NCI-H1694 (cell line): ENCODE results near the gene NCAPG2.
"Not testable (repeated sequence)": the region's sequence is repeated elsewhere in the genome, so short reads cannot be mapped to it uniquely, and the experiment has no call there.

ENCODE experiments used
- DNase-seq: peaks from one replicate; lab custom pipeline; 2025; lab: John Stamatoyannopoulos, UW

The NCAPG2 gene

DNA sequence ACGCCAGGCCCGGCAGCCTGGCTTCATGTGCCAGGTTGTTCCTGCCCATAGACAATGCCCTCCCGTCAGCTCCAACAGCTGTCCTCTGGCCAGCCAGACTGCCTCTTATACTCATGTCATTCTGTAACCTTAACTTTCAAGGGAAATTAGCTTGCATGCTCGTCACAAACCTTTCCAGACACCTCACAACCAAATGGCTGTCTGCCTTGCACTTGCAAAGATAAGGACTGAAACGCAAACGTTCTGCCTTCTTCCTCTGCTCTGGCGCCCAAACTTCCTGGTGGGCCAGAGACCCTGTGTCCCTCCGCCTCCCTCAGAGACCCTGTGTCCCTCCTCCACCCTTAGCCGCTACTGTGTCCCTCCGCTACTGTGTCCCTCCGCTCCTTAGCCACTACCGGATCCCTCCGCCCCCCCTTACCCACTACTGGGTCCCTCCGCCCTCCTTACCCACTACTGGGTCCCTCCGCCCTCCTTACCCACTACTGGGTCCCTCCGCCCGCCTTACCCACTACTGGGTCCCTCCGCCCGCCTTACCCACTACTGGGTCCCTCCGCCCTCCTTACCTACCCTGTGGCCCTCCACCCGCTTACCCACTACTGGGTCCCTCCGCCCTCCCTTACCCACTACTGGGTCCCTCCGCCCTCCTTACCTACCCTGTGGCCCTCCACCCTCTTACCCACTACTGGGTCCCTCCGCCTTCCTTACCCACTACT lies 37.5 kb downstream of the NCAPG2 start:
- DNase-seq, result not testable (repeated sequence)

DNA sequence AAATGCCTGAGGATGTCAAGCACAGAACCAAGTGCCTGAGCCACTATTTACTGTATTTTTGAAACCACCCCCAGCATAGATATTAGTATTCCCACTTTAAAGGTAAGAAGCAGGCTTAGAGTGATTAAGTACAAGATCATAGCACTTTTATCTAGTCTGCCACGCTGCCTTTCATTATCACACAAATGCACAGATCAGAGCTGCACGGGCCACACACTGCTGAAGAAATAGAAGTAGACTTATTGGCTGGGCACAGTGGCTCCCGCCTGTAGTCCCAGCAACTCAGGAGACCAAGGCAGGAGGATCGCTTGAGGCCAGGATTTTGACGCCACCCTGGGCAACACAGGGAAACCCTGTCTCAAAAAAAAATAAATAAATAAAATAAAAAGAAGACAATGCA lies 38.2 kb downstream of the NCAPG2 start:
- no peak for DNase-seq

DNA sequence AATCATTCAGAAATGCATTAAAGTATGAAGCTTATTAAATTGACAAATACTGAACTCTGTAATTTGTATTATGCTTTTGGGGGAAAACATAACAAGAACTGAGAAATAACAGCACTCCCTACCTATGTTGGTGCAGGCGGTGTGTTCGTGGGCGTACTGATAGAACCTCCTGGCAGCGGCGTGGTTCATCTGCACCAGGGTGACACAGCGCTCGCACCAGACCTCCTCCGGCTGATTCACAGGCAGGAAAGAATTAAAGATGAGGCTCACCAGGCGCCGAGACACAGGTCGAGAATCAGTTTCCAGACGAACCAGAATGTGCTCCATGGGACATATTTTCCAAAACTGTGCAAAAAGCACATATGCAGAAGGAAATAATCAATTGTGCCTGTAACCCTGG lies 40.2 kb downstream of the NCAPG2 start:
- DNase-seq, result no peak

DNA sequence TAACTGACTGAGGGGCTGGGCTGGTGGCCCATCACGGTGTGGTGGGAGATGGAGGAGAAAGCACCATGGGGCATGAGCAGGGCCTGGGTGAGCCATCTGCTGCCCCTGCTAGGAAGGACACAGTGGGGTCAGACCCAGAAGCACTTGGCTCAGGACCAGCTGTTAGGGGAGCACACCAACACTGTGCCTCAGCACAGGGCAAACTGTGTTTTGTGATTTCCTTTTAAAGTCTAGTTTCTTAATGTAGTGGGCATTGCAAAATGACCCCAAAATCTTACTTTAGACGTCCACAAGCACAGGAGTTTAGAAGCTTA lies 41.2 kb downstream of the NCAPG2 start:
- DNase-seq, result no peak

DNA sequence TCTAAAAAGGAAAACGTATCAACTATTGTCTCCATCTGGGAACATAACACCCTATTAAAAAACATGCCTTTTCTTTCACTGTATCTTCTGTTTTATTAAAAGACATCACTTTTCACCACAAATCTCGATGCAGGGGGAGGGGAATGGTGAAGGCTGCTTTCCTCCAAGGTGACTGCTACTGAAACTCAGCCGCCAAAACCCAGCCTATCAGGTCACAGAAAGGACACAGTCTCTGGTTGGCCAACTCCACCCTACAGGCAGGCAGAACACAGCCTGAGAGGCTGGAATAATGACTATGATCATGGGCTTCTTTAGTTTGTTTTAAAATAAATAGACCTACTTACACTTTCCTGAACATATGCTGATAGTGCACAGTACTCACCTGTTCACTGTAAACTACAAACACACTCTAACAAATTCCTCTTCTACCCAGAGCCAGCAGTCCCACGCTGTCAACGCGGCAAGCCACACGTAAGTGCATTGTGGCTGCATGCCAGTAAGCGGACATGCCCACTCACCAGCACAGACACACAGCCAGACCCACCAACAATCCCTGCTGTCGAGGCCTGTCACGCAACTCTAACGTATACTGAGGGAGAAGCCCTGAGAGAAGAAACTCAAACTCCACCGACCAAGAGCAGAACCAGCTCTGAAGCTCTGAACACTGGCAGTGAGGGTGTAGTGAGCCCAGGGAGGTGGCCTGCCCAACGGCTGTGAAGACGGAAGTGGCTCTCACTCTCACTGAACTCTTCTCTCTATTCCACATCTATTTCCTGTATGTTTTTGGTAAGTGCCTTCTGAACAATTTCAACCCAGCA lies 41.8 kb downstream of the NCAPG2 start:
- DNase-seq, result no peak

DNA sequence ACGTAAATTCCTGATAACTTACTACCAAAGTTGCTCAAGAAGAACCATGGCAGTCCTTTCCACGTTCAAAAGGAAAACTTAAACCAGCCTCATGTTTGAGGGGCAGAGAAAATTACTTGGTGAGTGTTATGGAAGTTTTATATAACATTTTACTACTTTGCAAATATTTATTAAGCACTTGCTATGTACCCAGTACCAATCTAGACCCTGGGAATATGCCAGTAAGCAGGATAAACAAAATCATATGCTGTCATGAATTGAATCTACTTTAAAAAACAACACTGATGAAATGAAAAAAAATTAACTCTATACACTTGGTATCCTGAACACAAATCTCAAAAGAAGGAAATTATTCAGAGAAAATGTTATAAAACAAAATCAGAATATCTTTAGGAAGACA lies 46.1 kb downstream of the NCAPG2 start:
- DNase-seq, result no peak

DNA sequence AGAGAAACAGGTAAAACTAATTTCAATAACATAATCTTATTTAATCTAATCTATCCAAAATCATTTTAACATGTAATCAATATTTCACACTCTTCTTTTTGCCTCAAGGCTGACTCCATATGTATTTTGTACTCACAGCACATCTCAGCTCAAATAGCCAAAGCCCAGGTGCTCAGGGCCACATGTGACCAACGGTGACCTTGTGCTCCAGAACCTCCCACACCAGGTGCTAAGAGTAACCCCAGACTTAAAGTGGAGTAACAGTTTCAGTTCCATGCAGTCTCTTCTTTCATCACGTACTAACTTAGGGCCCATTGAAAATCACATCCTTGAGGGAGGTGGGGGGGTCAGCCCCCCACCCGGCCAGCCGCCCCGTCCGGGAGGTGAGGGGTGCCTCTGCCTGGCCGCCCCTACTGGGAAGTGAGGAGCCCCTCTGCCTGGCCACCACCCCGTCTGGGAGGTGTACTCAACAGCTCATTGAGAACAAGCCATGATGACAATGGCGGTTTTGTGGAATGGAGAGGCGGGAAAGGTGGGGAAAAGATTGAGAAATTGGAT lies 47.3 kb downstream of the NCAPG2 start:
- no peak for DNase-seq

DNA sequence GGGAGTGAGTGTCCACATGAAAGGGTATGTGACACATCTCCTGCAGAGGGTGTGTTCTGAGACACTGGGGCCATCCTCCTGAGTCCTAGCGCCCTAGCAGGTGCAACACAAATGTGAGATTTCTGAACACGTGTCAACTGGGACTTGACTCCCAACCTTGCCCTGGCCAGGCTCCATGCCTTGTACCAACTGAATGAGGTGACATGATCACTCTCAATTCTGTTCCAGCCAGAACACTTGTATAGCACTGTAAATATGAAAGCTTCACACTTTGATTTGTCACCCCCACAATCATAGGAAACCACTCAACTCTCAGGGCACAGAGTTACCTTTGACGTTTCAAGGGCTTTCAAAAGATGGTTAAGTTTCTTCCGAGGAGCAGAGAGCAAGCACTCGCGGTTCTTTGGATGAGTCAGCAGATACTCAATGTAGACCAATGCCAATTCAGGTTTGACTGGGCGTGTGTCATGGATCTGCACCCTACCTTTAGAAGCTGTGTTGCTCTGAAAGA lies 48.6 kb downstream of the NCAPG2 start:
- no peak for DNase-seq

DNA sequence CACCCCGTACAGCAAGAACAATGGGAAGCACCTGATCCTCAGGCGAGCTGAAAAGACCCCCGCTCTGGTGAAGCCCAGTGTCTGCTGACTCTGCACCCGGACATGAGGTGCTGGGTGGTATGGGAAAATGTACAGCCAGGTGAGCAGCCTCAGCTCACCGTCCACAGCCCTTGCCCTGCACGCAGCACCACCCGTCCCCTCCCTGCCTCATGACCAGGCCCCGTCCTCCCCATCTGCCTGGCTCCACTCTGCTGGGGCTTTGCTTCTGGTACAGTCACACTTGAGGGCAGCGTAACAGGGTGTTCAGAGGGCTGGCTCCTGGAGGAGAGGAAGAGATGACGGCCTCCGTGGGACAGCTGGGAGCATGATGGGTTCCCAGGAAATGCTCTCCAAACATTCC lies 49.1 kb downstream of the NCAPG2 start:
- no peak for DNase-seq

DNA sequence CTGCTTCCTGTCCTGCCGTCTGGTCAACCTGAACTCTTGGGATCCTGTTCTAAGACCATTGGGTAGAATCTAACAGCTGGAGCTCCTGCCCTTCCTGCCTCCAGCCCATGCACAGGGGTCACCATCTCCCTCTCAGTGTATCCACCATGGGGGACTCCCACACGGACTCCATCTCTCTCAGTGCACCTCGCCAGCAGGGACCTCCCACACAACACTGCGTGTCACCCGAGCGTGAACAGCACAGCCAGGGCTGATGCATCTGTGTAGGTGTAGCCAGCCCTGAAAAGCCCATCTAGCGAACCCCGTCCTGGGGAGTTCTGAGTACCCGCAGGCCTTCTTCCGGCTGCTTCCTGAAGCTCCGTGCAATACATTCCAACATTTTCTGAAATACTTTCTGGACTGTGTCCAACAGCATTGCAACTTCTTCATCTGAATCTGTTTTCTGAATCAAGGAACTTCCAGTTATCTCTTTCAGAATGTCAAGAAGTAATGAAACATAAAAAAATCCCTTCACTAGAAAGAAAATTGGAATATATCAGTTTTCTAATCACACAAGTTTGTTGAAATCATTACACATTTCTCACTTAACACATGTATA lies 52.5 kb downstream of the NCAPG2 start:
- no peak for DNase-seq

DNA sequence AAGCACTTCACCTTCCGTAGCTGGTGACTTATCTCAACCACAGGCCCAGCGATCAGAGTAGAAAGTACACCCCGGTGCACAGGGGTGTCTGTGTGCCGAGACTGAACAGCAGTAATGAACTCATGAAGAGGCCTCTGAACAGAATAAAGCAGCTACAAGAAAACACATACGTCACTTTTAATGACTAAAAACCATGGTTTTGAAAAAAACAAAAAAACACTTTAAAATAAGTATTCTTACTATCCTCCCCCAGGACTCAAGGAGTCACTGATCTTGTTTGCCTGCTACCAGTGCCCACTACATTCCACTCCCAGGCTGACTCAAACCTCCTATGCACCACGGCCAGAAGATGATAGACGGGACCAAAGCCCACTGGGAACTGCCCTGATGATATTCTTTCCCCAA lies 53.8 kb downstream of the NCAPG2 start:
- DNase-seq, result no peak

DNA sequence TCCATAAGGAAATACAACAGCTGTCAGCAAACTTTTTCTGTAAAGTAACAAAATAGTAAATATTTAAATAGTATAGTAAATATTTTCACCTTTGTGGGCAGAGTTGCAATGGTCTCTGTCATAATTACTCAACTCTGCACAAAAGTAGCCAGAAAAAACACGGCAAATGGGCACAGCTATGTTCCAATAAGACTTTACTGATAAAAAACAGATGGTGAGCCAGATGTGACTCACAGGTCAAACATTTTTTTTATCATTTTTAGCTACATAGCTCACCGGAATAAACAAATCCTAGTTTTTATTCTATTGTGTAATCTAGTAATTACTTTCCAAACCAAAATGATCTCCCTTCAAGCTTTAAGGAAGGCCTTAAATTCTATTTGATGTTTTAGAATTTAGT lies 55.3 kb downstream of the NCAPG2 start:
- peak; percentile 19 for DNase-seq

DNA sequence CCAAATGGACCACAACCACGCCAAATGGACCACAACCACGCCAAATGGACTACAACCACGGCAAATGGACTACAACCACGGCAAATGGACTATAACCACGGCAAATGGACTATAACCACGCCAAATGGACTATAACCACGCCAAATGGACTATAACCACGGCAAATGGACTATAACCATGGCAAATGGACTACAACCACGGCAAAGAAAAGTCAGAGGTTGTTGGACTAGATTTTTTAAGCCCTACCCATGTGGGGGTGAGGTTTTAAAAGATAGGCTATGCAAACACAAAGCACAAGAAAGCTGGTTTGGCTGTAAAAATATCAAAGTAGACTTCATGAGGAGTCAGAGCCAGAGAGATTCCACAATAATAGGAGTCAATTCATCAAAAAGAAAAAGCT lies 55.8 kb downstream of the NCAPG2 start:
- DNase-seq, result no peak

DNA sequence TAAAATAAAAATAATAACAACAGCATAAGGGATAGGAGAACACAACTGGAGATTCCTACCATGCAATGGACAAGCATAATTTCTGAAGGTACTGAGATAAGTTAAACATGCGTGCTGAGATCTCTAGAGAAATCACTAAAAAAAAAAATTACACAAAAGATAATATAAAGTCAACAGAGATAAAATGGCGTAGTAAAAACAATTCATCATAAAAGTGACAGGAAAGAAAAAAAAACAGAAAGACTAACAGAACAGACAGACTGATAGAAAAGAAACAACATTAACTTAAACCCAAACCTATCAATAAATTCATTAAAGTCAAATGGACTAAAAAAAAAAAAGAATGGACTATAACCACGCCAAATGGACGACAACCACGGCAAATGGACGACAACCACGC lies 56.4 kb downstream of the NCAPG2 start:
- no peak for DNase-seq

DNA sequence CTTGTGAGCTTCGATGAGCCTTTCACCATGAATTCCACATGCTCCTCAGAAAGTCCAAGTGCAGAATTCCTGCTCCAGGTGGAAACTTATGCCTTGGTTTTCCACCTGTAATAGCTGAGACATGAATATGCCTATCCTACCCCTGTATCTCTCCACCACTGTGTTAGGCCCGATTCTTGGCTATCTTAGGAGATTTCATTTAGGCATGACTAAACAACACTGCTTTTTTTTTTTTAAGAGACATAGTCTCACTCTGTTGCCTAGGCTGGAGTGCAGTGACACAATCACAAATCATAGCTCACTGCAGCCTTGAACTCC lies 57.2 kb downstream of the NCAPG2 start:
- DNase-seq, result no peak

DNA sequence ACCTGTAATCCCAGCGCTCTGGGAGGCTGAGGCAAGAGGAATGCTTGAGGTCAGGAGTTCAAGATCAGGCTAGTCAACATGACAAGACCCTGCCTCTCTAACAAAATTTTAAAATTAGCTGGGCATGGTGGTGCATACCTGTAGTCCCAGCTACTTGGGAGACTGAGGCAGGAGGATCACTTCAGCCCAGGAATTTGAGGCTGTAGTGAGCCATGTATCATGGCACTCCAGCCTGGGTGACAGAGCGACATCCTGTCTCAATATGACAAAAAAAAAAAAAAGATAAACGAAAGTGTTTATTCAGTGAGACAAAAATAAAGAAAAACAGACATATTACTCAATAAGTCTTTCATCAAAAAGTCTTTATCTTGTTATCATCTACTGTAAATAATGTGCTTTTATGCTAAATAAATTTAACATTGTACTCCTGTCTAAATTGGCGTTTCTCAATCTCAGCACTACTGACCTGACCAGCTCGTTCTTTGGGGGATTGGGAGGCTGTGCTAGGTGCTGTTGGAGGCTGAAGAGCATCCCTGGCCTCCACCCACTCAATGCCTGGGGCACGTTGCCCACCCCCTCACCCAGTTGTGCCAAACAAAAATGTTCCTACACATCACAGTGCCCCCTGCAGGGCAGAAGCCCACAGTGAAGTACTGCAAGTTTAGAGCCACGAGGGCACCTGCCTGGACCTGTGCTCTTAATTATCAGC lies 57.7 kb downstream of the NCAPG2 start:
- no peak for DNase-seq

DNA sequence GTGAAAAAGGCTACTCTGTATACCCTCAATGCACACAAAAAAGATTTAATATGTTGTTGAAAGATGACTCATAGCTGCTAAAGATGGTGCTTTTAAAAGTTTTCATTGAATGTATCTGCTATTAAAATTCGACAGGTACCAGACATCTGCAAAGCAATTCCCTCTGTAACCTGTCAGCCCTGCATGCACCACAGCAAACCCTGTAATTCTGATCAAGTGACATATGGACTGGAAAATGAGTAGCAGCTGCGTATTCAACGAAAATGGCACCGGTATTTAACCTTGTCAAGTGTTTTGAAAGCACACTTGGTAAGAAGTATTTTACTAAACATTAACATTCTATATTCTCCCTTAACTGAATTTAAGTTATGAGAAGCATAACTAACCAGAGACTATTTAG lies 58.8 kb downstream of the NCAPG2 start:
- peak; percentile 53 for DNase-seq

DNA sequence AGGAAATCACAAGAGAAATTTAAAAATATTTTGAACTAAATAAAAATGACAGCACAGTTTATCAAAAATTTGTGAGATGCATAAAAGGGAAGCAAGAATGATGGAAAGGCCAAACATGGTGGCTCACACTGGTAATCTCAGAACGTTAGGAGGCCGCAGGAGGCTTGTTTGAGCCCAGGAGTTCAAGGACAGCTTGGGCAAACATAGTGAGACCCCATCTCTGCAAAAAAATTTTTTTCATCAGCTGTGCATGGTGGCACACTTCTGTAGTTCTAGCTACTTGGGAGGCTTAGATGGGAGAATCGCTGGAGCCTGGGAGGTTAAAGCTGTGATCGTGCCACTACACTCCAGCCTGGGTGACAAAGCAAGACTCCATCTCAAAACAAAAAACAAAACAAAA lies 62.5 kb downstream of the NCAPG2 start:
- DNase-seq, result no peak

DNA sequence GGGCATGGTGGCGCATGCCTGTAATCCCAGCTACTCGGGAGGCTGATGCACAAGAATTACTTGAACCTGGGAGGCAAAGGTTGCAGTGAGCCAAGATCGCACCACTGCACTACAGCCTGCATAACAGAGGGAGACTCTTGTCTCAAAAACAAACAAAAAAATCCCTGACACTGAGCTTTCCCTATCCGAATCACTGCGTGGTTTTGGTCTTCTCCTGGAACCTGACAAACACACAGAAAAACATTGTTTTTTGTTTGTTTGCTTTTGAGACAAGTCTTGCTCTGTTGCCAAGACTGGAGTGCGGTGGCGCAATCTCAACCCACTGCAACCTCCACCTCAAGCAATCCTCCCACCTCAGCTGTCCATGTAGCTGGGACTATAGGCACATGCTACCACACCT lies 66.6 kb downstream of the NCAPG2 start:
- no peak for DNase-seq

DNA sequence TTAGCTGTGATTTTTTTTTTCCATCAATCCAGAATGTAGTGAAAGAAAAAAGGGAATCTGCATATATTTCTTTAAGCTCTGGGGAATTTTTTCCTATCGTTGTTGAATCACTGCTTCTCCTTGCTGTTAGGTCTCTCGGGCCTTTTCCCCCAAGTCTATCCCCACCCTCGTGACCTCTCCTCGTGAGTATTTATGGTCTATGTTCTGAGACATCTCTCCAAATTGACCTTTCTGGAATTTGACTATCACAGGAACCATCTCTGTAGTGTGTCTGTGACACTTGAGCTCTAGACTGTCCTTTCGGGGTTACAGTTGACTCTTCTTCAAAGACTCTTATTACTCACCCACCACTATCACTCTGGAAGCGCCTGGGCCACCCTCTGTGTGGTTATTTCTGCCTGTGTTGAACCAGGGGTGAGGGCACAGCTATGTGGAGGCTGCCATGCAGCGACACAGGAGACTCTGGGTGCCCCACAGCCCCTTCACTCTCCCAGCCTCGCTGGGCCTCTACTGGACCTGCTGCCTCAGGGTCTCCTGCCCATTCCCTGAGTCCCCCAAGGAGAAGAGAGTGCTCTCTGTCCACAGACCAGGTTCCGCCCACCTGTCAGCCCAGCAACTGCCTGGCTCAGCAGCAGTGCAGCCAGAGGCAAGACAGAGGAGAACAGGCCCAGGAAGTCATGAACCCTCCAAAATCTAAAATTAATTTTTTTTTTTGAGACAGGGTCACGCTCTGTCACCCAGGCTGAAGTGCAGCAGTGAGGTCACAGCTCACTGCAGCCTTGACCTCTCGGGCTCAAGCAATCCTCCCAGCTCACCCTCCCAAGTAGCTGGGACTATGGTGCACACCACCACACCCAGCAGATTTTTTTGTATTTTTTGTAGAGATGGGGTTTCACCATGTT lies 71.3 kb downstream of the NCAPG2 start:
- no peak for DNase-seq

DNA sequence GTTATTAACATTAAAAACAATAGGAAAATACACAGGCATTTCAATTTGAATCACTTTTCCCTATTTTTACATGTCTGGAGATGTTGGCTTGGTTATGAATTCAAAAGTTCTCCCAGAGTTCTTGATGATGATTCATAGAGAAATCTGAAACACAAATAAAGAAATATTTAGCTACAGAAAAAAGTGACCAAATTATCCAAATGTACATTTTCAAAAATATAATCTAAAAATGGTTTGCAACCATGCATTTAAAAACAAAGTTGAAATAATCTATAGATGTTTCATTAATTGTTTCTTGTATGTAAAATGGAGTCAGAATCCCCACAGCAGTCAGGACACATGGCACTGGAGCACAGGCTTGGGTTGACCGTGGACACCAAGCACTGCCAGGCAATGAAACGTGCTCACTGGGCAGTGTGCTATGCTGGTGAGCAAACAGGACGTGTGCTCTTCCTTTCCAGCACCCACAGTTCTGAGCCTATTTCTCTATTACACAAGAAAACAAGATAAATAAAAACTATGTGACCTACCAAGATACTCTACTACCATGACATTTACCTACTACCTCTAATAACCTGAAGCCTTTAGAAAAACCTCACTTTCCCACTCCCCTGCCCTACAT lies 72.9 kb downstream of the NCAPG2 start:
- DNase-seq, result no peak
